C4-2B (cell line): ENCODE measurements around the gene LIPI.

Source experiments
- ZFX ChIP-seq: fragments of 450-650 bp; IDR thresholded peaks from 2 replicates; pipeline ENCODE4 v1.6.1; 2017
- TF ChIP-seq, protein P1 (sequence below): fragments of 450-650 bp; conservative IDR thresholded peaks from 2 replicates; pipeline ENCODE4 v1.5.1; 2017; ENCODE audit warnings: mild to moderate bottlenecking

DNA sequence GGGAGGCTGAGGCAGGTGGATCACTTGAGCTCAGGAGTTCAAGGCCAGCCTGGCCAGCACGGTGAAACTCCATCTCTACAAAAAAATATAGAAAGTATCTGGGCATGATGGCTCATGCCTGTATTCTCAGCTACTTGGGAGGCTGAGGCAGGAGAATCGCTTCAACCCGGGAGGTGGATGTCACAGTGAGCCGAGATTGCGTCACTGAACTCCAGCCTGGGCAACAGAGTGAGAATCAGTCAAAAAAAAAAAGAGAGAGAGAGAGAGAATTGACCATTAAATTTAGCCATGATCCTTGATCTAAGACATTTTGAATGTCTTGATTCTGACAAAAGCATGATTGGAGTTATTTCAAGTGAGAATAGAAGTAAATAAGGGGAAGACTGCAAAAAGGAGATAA lies 24.3 kb upstream of the LIPI start:
- TF ChIP-seq, protein P1, sequence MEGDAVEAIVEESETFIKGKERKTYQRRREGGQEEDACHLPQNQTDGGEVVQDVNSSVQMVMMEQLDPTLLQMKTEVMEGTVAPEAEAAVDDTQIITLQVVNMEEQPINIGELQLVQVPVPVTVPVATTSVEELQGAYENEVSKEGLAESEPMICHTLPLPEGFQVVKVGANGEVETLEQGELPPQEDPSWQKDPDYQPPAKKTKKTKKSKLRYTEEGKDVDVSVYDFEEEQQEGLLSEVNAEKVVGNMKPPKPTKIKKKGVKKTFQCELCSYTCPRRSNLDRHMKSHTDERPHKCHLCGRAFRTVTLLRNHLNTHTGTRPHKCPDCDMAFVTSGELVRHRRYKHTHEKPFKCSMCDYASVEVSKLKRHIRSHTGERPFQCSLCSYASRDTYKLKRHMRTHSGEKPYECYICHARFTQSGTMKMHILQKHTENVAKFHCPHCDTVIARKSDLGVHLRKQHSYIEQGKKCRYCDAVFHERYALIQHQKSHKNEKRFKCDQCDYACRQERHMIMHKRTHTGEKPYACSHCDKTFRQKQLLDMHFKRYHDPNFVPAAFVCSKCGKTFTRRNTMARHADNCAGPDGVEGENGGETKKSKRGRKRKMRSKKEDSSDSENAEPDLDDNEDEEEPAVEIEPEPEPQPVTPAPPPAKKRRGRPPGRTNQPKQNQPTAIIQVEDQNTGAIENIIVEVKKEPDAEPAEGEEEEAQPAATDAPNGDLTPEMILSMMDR: no peak
- TF ChIP-seq ZFX: no peak
